Measurements from ENCODE around the gene NUP43.
A peak's percentile ranks its signal among the peaks of the same experiment; 100 is the strongest.
"Not testable (repeated sequence)": the region's sequence is repeated elsewhere in the genome, so short reads cannot be mapped to it uniquely, and the experiment has no call there.

Gene NUP43

DNA sequence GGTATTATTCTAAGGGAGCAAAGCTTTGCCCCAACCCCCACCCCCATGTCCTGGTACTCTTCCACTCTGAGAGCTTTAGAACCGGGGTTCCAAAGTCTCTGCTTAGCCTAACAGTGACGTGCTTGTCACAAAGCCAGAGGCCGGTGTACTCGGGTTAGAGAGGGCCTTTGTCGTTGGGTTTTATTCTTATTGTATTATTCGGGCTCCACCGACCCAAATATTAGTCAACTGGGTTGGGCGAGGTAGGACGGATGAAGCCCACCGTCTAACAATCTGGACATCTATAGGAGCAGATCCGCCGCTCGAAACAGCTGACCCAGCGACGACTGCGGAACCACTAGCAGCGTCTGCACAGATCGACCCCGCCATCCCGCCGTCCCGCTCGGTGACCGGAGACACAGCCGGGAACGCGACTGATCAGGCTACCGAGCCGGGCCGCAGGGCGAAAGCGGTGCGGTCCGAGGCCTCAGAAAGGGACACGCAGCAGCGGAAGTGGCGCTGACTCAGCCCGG, 2.8 kb upstream of the NUP43 start:
- not testable (repeated sequence) for DNase-seq (ENCODE audit: low read depth)

DNA sequence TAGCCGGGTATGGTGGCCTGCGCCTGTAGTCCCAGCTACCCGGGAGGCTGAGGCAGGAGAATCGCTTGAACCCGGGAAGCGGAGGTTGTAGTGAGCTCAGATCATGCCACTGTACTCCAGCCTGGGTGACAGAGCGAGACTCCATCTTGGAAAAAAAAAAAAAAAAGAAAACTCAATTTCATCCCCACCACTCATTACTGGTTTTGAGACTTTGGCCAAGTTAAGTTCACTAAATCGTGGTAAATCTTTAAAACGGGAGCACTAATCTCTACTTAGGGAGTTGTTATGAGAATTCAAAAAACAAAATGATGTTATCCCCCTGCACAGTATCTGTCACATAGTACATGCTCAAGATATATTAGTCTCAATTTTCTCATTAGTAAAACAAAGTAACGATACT, 1.1 kb downstream of the NUP43 start:
- DNase-seq (ENCODE audit: low read depth) = not testable (repeated sequence)

DNA sequence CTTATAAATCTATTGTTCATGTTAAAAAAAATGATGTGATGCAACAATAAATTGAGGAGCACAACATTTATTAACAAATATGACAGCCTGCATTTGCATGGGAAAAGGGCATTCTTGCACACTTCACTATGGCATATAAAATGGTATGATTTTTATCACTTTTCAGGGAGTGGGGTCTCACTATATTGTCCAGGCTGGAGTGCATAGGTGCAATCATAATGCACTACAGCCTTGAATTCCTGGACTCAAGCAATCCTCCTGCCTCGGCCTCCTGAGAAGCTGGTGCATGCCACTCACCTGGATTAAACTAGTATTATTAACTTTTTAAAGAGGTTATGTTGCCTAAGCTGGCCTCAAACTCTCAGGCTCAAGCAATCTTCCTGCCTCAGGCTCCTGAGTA, 11.4 kb downstream of the NUP43 start:
- DNase-seq (ENCODE audit: low read depth) = no peak

DNA sequence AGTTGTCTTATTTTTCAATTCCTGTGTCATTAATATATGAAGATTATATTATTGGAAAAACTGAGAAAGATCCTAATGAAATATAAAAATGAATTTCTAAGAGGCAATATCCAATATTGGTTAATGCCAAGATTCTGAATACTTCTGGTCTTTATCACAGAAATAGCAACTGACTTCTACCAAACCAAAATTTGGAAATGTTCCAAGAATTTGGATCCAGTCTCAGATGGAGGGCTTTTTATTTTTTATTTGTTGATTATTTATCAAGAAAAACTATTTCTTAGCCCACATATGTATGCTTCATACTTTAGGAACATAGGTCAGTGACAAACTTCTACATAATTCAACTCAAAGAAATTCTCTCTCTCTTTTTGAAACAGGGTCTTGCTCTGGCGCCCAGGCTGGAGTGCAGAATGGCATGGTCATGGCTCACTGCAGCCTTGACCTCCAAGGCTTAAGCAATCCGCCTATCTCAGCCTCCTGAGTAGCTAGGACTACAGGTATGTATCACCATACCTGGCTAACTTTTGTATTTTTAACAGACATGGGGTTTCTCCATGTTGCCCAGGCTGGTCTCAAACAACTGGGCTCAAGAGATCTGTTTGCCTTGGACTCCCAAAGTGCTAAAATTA, 13.1 kb downstream of the NUP43 start:
- no peak for DNase-seq (ENCODE audit: low read depth)

DNA sequence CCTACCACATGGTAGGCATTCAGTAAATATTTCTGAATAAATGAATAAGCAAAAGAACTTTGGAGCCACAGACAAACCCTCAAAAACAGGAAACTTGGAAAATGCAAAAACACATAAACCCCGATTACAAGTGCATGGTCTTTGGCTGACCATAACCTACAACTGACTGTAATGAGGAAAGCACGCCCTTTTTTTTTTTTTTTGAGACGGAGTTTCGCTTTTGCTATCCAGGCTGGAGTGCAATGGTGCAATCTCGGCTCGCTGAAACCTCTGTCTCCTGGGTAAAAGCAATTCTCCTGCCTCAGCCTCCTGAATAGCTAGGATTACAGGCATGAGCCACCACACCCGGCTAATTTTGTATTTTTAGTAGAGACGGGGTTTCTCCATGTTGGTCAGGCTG, 16.5 kb downstream of the NUP43 start:
- DNase-seq (ENCODE audit: low read depth) = no peak

DNA sequence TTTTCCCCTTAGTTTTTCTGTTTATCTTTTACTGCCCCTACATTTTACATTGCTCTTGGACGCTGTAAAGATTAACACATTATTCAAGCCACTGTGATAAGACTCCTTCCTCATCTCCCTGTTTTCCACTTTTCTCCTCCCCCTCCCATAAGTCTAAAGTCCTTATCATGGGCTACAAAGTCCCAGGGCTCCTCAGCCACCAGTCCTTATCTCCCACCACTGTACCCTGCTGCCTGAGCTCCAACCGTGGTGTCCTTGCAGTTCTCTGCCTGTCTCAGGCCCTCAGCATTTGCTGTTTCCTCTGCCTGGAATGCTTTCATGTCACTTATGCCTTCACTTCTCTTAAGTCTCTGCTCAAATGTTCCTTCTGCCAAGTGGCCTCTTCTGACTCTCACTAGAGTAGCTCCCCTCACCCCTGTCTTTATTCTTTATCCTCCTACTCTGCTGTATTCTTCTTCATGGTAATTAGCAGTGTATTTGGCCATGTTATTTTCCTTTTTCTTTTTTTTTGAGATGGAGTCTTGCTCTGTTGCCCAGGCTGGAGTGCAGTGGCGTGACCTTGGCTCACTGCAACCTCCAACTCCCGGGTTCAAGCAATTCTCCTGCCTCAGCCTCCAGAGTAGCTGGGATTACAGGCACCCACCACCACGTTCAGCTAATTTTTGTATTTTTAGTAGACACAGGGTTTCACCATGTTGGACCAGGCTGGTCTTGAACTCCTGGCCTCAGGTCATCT, 17.7 kb downstream of the NUP43 start:
- DNase-seq (ENCODE audit: low read depth) = no peak

DNA sequence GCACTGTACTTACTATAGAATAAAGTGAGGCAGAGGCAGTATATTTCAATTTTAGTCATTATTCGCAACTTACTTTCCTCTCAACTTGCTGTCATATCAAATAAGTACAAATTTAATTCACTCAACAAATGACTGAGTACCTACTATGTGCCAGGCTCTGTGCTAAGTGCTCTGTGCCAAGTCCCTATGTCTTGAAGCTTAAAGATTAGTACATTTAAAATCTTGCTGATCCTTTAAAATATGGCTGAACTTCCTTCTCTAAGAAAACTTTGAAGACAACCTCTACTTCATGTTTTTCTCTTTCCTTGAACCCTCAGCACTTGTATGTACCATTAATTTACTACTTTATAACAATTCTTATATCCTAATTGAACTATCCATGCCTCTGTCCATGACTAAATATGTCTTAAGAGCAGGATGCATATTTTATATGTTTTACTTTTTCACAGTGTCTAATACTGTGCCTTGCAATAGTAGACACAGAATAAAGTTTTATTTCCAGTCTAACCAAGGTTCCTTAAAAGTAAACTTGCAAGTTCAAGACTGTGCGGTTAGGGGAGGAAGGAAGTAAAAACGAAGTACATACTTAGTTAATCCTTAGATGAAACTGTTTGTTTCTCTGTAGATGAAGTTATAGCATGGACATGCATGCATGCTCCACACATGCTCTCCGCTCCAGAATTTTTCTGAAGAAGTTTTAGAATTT, 18.4 kb downstream of the NUP43 start:
- DNase-seq (ENCODE audit: low read depth) = no peak

DNA sequence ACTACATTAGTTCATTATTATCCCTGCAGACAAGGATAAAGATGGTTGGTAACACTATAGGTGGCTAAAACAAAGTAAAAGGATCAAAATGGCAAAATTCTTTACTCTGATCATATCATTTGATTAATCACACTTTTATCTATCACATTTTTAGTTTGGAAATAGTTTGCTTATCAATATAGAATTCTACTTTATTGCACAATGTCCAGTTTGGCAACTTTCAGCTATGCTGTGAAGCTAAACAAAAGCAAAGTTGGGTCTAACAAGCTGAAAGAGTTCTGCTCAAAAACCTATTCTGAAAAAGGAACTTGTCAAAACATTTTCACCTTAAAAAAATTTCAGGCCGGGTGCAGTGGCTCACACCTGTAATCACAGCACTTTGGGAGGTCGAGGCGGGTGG, 20.5 kb downstream of the NUP43 start:
- DNase-seq (ENCODE audit: low read depth) = no peak

DNA sequence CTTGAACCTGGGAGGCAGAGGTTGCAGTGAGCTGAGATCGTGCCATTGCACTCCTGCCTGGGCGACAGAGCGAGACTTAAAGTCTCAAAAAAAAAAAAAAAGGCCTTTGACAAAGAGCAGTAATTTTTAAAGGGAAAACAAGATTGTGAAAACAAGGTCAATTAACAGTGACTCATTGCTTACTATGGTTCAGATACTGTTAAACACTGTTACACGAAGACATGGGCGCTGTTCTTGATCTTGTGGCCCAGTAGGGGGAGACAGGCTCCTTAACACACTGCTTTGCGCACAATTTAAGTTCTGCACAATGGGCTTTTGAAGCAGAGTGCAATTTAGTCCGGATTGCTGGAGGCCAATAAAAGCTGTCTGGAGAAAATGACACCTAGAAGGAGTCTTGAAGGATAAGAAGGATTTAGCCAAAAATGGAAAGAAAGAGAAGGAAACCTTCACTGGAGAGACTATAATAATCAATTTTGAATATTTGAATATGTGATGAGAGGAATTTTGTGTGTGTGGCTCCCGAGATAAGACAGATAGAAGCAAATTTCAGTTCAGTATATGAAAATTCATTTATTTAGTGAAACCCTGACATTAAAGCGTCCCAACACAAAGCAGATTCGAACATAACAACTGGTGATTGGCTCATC, 22.4 kb downstream of the NUP43 start:
- peak; percentile 29 for DNase-seq (ENCODE audit: low read depth)

DNA sequence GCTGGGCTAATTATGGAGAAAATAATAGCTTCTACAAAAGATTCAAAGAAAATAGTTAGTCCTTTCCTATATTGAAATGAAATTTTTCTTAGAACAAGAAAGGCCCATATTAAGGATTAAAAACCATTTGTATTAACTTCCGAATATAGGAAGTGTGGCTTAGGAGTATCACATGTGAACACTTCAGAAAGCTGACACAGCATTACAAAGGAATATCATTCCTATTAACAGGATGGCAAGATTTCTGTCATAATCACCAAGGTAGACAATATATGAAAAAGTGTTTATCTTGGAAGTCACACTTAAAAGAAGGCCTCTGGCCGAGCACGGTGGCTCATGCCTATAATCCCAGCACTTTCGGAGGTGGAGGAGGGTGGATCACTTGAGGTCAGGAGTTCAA, 23.1 kb downstream of the NUP43 start:
- DNase-seq (ENCODE audit: low read depth) = no peak

DNA sequence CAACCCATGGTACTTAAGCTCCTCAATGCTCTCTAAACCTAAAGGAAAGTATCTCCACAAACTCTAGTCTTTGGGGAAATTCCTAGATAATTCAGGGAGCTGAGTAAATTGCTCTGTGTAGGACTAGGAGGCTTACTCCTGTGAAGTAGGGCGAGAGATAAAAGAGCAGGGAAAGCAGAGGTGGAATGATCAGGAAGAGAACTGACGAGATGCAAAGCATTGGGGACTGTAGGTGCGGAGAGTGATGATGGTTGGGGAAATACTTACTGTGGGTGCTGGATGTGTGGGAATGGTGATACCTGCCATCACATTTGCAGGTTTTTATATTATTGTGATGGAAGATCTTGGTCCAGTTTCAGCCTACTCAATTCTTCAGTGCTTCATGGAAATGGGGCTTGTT, 26.8 kb downstream of the NUP43 start:
- DNase-seq (ENCODE audit: low read depth) = no peak

DNA sequence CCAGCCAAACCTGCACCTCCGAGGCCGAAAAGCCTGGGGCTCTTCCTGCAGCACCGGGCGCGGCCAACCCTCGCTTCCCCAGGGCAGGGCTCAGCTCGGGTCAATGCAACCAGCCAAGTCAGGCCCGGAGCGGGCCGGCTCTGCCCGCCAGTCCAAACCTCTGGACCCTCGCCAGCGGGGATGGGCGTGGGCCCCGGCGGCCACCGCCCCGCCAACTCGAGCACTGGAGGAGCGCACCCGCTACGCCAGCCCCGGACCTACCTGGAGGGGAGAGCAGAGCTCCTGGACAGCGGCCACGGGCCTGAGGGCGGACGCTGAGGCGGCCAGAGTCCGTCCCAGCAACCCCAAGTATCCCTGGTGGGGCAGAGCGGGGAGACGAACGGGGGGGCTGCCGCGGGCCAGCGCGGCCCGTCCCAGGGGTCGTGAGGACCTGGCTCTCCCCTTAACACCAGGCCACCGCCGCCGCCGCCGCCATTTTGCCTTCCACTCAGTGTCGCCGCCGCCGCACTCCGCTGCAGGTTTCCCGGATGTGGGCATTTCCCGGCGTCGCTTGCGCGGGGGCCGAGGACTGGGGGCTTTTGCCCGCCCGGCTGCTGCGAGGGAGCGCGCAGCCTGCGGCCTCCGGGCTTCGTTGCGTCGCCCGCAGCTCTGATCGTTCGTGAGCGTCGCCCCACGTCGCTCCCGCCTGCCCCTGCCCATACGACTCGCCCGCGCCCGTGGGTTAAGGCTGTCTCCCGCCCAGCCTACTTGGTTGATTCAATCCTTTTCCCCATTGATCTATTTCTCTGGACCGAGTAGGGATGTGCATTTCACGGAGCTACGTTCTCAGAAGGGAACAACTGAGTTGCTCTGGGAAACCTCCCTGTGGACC, 28.5 kb downstream of the NUP43 start, which contains the start of gene LATS1:
LATS1 (minus strand) TSS at position 514 of the 871 bp plus-strand sequence. CDS start 15,975 bp downstream, outside the sequence.
- DNase-seq (ENCODE audit: low read depth) = peak; percentile 88

DNA sequence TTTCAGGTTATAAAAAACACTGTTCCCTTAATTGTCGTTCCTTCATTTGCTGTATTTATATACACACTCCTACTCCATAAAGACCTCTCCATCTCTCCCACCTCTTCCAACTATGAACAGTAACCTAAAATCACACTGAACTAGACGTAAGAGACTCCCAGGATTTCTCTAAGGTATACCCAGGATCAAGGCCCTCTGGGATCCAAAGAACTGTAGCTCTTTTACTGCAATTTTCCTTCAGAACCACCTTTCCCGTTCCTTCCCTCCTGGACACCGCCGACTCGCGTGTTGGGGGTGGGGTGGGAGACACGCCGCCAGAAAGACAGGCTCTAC, 29.1 kb downstream of the NUP43 start:
- no peak for DNase-seq (ENCODE audit: low read depth)

DNA sequence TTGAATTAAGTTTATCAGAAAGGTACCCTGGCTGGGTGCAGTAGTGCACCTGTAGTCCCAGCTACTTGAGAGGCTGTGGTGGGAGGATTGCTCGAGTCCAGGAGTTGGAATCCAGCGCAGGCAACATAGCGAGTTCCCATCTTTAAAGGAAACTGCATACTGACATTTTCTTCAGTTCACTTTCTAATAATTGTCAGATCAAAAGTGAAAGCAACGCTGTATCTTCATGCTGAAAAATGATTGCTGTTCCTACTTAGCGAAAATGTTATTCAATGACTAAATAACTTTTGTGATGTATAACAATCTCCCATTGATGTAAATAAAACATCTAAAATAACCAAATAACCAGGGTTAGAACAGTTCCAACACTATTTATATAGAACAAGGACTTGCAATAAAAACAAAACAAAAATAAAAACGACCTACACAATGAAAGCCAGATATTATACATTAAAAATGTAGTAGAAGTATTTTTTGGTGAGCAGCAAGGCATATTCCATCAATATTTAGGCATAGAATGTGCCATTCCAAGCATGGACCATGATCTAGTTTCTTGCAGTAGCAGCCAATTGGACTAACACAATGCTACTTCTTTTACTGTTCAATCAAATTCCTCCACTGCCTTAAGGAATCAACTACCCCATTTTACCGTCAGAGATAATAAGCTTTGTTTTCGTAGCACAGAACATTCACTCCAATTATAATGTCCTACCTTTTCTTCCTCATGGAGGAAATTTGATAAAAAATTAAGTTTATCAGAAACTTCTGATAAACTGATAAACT, 30.0 kb downstream of the NUP43 start:
- no peak for DNase-seq (ENCODE audit: low read depth)

DNA sequence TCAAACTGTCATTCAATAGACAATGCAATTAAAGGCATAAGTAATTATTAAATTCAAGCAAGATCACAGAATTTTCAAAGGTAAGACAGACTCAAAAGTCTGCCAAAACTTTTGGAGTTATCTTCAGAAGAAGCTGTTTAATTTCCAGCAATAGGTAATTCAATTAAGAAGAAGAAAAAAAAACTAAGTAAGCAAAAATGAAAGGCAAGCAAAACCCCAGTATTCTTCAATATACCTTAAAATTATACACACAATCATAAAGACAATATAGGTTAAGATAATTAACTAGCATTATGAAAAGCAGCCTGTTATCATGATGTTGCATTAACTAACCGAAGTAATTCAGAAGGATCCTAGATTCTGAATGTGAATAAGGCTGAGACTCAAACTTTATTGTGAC, 31.9 kb downstream of the NUP43 start:
- DNase-seq (ENCODE audit: low read depth) = no peak

DNA sequence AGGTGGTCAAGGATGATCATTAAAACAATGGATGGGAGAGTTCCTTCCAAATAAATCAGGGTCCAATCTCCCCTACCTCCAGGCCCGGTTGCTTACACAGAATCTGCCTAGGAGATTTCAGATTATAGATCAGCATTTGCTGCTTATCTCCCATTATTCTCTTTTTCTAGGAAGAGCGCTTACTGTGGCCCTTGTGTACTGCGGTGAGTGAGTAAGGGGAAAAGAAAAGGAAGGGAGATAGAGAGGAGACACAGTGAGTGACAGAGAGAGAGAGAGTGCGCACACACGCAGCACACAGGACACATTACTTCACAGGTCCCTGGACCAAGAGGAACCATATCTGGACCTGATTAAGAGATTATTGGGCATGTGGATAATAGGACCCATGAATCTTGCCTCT, 34.6 kb downstream of the NUP43 start:
- DNase-seq (ENCODE audit: low read depth) = no peak

DNA sequence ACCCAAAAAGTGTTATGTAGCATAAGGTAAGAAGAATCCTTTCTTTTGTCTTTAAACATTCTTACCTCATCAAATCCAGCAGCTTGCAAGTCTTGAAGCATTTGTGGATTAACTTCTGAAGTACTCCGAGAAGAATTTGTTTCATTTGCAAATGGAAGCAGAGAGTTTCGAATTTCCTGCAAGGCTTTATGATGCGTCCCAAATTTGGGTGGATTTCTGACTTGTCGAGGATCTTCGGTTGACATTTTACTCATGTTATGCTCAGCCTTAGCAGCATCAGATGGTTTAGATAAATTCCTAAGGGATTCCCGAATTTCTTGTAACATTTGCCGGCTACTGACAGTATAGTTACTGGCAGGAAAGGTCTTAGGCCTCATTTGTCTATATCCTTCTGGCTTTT, 44.6 kb downstream of the NUP43 start:
- DNase-seq (ENCODE audit: low read depth) = no peak

DNA sequence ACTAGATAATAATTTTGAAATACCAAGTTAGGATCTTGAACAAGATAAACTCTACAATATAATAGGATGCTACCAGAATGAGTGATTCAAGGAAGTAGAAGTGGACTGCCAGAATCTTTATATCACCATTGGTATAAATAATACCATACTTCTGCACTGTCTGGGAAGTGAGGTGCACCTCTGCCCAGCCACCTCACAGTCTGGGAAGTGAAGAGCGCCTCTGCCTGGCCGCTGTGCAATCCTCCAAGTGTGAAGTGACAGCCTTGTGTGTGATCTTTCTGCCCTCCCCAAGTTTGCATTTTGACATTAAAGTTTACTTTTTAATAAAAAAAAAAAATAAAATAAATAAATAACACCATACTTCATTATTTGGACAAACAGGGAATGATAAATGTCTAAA, 47.2 kb downstream of the NUP43 start:
- no peak for DNase-seq (ENCODE audit: low read depth)

DNA sequence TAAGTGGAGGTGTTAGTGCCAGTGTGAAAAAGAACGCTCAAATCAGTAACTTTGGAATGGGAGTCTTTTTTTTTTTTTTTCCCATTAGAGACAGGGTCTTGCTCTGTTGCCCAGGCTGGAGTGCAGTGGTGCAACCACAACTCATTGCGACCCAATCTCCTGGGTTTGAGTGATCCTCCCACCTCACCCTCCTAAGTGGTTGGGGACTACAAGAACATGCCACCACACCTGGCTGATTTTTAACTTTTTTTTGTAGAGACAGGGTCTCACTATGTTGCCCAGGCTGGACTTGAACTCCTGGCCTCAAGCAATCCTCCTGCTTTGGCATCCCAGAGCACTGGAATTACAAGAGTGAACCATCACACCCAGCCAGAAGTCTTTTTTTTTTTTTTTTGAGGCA, 48.2 kb downstream of the NUP43 start:
- no peak for DNase-seq (ENCODE audit: low read depth)

DNA sequence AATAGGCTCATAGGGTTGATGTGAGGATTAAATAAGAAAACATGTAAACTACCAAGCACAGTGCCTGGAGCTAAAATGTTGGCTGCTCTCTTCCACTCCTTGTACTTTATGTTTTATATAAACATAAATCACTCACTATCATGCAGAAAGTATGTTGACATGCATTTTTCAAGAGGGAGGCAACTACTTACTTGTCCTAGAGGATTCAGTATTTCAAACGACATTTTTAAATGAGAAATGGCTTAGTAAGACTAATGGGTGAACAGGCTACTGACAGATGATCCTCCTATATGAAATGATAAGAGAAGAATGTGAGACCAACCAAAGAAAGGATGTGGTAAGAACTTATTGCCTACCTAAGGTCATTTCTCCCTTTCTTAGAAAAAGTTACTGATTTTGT, 49.4 kb downstream of the NUP43 start:
- DNase-seq (ENCODE audit: low read depth) = no peak

DNA sequence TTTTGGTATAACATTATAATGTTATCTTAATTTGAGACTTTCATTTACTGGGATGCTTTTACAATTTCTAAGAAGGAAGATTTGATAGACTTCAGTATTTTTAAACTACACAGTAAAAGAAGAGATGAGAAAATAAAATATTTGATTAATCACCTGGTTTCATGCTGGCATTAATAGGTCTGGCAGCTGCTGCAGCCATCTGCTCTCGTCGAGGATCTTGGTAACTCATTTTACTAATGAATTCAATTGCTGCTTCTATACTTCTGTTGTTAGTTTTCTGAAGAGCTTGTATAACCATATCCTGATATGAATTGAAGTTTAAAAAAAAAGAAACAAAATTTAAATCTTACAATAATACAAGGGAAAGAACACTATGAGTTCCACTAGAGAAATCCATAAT, 51.4 kb downstream of the NUP43 start:
- DNase-seq (ENCODE audit: low read depth) = no peak
